Measurements from ENCODE around the gene NEU4.
"Not testable (repeated sequence)": the region's sequence is repeated elsewhere in the genome, so short reads cannot be mapped to it uniquely, and the experiment has no call there.

NEU4 gene, protein sequence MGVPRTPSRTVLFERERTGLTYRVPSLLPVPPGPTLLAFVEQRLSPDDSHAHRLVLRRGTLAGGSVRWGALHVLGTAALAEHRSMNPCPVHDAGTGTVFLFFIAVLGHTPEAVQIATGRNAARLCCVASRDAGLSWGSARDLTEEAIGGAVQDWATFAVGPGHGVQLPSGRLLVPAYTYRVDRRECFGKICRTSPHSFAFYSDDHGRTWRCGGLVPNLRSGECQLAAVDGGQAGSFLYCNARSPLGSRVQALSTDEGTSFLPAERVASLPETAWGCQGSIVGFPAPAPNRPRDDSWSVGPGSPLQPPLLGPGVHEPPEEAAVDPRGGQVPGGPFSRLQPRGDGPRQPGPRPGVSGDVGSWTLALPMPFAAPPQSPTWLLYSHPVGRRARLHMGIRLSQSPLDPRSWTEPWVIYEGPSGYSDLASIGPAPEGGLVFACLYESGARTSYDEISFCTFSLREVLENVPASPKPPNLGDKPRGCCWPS

GRCh38 chr2:241808721-241809382 lies at the start of gene NEU4:
Gene NEU4 (plus strand): TSS chr2:241809193. CDS start chr2:241814485, 5,292 bp downstream.
- DNase-seq = no peak

DNA sequence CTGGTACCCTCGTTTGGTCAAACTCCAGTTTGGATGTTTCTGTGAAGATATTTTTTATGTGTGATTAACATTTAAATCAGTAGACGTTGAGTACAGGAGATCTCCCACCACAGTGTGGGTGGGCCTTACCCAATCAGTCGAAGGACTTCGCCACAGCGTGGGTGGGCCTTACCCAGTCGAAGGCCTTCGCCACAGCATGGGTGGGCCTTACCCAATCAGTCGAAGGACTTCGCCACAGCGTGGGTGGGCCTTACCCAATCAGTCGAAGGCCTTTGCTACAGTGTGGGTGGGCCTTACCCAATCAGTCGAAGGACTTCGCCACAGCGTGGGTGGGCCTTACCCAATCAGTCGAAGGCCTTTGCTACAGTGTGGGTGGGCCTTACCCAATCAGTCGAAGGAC lies 49.1 kb upstream of the NEU4 start:
- DNase-seq = not testable (repeated sequence)

DNA sequence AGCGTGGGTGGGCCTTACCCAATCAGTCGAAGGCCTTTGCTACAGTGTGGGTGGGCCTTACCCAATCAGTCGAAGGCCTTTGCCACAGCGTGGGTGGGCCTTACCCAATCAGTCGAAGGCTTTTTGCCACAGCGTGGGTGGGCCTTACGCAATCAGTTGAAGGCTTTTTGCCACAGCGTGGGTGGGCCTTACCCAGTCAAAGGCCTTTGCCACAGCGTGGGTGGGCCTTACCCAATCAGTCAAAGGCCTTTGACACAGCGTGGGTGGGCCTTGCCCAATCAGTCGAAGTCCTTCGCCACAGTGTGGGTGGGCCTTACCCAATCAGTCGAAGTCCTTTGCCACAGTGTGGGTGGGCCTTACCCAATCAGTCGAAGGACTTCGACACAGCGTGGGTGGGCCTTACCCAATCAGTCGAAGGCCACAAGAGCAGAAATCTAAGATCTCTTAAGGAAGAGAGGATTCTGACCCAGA lies 48.7 kb upstream of the NEU4 start:
- DNase-seq = no peak

DNA sequence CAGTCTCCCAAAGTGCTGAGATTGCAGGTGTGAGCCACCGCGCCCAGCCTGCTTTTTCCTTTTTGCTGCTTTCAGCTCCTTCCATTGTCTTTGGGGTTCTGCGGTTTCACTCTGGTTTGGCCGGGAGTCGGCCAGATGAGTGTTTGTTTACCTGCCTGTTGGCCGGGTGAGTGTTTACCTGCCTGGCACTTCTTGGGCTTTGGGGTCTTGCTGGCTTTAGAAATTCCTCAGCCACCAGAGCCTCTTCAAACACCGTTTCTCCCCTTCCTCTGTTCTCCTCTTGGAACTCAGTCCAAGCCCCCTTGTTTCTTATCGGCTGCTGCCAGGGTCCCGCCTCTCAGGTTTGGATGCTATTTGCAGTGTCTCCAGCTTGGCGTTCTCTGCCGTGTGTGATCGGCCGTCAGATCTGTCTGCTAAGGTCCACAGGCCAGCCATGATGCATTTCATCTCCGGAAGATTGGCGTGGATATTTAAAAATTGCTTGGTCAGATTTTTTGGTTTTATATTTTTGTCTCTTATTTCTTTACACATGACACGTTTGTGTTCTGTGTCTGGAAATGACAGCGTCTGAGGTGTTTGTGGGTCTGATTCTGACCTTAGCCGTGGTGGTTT lies 46.6 kb upstream of the NEU4 start:
- DNase-seq = no peak

GRCh38 chr2:241762933-241763369 lies 46.0 kb upstream of the NEU4 start:
- no peak for DNase-seq

DNA sequence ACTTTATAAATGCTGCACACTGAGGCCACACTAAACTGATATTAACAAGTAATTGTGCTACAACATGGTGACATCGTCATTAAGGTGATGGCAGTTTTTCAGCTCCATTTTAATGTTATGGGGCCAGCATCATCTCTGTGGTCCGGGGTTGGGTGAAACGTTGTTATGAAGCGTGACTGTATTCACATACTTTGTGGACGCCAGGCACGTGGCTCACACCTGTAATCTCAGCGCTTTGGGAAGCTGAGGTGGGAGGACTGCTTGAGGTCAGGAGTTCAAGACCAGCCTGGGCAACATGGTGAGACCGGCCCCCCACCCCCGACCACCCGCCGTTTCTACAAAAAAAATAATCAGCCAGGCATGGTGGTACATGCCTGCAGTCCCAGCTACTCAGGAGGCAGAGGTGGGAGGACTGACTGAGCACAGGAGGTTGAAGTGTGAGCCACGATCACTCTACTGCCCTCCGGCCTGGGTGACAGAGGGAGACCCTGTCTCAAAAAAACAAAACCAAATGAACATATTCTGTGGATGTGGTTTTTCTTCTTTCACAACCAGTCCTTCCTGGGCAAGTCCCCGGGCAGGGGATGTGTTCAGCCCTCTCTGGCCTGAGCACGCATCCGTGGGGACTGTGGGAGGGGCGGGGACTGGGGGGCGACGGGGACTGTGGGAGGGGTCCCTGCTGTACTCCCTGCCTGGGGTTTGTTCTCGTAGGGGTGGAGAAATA lies 45.3 kb upstream of the NEU4 start:
- no peak for DNase-seq

GRCh38 chr2:241764275-241765241 lies 44.4 kb upstream of the NEU4 start:
- no peak for DNase-seq

DNA sequence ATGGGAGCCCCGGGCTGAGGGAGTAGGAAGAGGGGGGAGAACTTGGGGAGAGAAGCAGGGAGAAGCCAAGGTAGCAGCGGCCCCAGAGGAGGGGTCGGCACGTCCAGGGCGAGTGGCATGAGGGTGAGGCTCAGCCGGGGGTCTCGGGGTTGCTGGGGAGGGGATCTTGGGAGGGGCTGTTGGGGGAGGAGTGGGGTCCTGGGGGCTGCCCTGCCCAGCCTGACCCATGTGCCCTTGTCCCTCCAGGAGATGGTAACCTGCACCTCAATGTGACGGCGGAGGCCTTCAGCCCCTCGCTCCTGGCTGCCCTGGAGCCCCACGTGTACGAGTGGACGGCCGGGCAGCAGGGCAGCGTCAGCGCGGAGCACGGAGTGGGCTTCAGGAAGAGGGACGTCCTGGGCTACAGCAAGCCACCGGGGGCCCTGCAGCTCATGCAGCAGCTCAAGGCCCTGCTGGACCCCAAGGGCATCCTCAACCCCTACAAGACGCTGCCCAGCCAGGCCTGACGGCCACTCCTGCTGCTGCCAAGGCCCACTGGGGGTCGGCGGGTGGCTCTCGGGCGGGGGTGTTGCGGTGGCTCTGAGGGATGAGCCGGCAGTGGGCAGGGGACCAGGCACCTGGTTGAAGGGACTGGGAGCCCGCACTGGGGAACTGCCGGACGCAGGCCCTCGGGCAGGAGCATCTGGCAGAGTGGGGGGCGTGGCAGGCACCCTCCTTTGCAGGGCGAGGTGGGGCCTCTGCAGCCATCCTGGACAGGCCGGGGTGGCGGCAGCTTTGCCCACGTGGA lies 41.3 kb upstream of the NEU4 start:
- no peak for DNase-seq

GRCh38 chr2:241768251-241768711 lies 40.7 kb upstream of the NEU4 start:
- DNase-seq = no peak

DNA sequence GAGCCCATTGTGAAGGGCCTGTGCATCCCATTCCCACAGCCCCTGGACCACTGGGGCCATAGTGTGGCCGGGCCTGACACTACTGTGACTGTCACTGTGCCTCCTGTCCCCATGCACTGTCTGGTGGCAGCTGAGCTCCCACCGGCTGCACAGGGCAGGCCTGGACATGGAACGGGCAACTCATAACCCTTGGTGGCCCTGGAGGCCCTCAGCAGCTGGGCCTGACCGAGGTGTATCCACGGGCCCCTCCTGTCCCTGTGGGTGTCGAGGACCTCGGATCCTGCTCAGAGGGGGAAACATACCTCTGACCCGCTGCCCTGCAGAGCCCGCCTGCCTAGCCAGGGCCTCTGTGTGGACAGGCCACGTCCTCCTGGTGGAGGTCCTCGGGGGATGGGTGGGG lies 40.1 kb upstream of the NEU4 start:
- no peak for DNase-seq

DNA sequence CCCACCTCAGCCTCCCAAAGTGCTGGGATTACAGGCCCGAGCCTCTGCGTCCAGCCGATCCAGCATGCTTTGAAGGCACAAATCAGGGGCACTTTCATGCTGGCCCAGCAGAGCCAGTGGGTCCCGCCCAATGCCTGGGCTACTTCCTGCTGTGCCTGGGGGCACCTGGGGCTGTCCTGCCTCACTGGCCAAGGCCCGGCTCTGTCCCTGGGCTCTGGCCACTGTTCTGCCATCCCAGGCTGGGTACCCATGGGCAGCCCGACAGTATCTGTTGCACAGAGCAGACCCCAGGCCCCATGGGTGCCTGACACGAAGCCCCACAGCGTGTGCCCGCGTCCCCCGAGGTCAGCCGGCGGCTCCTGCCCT lies 39.2 kb upstream of the NEU4 start:
- DNase-seq = no peak

DNA sequence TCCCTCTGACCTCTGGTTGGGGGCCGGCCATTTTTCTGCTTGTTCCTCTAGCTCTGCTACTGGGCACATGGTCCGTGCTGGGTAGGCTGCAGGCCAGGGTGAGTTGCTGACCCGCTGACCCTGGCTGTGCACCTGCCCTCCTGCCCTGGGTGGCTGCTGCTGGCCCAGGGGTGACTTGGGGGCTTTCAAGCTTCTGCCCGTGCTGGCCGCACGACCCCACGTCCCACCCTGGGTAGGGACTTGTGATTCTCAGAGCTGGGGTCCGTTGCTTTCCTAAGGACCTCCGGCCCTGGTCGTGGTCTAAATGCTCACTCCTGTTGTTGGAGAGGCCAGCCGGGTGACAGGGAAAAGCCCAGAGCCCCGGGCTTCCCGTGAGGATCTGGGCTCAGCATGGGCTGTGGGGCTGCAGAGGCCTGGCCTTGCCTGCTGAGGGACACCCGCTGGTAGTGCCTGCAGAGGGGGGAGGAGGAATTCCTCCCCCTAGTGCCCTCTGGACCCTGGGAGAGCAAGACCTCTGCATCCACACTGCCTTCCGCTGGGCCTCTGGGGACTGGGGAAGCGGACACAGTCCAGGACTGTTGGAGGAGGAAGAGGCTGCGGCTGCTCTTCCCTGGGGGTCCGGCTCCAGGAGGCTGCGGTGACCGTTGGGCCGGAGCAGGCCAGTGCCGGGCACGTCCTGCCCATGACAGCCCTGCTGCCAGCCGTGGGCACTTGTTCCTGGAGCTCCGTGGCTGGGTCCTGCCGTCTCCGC lies 38.6 kb upstream of the NEU4 start:
- DNase-seq = no peak

DNA sequence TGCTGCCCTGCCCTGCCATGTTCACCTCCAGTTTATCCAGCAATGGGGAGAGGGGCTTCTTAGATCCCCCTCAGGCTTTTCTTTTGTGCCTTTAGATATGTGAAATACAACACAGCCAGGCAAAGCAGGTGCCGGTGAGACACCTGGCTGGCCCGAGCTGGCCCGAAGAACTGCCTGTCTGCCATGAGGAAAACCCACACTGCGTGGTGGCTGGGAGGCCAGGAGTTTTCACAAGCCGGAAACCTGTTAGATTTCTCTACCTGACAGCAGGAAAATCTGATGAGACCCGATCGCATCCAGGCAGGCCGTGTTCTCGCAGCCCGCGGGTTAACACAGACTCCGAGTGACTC lies 38.1 kb upstream of the NEU4 start:
- DNase-seq = no peak

DNA sequence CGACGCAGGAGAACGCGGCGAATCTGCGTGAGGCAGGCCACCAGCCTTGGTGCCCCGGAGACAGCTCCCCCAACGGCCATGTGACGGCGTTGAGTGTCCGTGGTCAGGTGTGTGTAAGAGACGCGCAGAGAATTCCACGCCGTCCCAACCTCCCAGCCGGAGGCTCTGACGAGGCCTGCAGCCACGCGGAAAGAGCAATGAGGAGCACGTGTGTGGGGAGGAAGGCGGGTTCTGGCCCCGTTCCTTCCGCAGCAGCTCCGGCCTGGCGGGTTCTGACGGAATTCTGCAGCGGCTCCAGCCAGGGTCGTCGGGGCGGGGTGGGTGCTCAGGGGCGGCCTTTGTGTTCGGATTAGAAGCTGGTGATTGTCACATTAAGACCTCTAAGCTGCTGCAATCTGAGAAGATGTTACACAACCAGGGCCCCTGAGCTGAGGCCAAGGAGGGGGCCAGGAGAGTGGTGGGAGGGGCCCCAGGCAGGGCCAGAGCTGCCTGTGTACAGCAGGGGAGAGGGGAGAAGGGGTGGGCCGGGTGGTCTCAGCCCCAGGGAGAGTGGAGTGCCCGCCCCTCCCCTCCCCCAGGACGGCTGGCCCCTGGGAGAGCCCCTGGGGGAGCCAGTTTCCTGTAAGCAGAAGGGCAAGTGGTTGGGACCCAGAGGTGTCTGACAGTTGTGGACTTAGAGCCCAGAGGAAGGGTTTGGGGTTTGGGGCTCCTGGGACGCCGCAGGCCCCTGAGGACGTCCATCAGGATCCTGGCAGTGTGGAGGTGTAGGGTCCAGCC lies 37.5 kb upstream of the NEU4 start:
- DNase-seq = no peak

DNA sequence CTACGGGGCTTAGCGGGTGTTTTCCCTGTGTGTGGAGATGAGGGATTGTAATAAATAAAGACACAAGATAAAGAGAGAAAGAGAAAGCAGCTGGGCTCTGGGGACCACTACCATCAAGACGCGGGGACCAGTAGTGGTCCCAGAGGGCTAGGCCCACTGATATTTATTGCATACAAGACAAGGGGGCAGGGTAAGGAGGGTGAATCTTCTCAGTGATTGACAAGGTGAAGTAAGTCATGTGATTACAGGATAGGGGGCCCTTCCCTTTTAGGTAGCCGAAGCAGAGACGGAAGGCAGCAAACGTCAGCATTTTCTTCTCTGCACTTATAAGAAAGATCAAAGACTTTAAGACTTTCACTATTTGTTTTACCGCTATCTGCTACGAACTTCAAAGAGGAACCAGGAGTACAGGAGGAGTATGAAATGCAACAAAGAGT lies 36.9 kb upstream of the NEU4 start:
- DNase-seq = no peak

- no peak for DNase-seq
These were observed 35.2 kb upstream of the NEU4 start for GRCh38 chr2:241773511-241774418.

DNA sequence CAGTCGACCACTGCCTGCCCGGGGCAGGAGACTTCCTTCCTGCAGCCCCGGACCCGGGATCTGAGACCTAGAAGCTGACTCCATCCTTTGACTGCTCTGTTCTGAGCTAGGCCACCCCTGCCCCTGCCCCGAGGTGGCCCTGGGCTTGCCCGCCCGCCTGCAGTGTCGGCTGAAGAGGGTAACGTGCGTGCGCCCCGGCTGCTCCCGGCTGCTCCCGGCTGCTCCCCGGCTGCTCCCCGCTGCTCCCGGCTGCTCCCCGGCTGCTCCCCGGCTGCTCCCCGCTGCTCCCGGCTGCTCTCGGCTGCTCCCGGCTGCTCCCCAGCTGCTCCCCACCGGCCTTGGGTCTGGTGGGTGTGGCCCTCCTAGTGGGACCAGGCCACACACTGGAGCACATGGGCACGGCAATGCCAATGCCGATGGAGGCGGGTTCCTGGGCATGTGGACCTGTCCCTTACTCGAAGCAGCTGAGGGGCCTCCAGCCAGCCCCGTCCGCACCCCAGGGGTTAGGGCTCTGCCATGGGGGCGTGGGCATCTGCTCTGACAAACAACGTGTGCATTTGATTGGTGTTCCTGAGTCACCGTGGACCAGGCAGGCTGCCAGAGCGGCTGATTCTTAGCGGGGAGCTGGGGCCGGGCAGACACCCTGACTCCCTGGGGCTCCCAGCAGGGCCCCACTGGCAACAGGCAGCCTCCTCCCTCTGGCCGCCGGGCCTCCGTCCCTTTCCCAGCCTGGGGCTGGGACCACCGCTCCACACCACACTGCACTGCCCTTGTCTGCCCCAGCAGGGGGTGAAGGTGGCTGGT lies 34.4 kb upstream of the NEU4 start:
- DNase-seq = no peak
